GM19035 (cell line): ENCODE measurements around the gene SLC25A48.
A peak's percentile ranks its signal among the peaks of the same experiment; 100 is the strongest.

ENCODE experiments used
- ATAC-seq: cut with Tn5 transposase; IDR thresholded peaks from one replicate; pipeline ENCODE4 v1.9.1; 2021; ENCODE audit not compliant: unreplicated experiment

The SLC25A48 gene, protein sequence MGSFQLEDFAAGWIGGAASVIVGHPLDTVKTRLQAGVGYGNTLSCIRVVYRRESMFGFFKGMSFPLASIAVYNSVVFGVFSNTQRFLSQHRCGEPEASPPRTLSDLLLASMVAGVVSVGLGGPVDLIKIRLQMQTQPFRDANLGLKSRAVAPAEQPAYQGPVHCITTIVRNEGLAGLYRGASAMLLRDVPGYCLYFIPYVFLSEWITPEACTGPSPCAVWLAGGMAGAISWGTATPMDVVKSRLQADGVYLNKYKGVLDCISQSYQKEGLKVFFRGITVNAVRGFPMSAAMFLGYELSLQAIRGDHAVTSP

DNA sequence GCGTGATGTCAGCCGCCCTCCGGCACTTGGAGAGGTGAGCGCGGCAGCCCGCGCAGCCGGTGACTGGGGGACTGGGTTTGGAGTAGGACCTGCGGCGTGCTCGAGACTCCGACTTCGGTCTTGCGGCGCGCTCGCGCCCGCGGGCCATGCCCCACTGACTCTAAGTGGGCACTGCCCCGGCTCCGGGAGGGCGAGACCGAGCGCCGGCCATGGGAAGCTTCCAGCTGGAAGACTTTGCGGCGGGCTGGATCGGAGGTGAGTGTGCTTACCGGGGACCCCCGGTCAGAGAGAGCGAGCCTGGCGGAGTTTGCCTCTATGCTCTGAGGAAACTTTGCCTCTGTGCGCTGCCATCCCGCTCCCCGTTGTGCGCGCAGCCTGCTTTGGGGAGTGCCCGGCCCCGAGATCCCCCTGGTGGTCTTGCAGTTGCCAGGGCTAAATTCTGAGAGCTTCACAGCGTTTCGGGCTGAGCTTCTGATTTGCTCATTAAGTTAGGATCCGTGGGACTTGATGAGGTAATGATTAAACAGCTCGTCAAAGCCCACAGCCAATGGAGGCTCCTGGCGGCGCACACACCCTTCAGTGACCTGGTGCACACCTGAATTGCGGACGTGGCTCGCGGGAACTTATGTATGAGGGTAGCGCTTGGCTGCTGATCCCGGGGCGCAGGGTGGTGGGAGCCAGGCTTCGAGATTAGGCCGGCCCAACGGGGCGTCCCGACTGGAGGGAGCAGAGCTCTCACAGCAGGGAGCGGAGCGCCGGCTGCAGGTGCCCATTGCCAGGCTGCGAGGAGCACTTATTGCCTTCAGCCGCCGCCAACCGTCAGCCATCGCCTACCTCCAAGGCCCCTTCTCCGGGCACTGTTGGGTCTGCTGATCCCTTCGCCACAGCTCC, at the start of gene SLC25A48:
Gene SLC25A48 (plus strand): TSS at position 25 of the 891 bp plus-strand sequence. CDS start 185 bp downstream, at position 210.
- peak; percentile 82 for ATAC-seq

DNA sequence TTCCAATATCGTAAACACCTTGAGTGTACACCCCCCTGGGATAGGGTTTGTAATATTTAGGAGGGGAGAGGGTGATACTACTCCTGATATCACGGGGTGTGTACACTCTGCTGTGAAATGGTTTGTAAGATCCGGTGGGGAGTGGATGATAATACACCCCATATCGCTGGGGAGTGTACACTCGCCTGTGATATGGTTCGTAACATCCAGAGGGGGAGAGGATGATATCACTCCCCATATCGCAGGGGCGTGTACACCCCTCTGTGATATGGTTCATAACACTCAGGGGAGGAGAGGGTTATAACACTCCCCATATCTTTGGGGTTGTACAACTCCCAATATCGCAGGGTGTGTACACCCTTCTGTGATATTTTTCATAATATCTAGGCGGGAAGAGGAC, 33.8 kb upstream of the SLC25A48 start:
- ATAC-seq, result no peak

DNA sequence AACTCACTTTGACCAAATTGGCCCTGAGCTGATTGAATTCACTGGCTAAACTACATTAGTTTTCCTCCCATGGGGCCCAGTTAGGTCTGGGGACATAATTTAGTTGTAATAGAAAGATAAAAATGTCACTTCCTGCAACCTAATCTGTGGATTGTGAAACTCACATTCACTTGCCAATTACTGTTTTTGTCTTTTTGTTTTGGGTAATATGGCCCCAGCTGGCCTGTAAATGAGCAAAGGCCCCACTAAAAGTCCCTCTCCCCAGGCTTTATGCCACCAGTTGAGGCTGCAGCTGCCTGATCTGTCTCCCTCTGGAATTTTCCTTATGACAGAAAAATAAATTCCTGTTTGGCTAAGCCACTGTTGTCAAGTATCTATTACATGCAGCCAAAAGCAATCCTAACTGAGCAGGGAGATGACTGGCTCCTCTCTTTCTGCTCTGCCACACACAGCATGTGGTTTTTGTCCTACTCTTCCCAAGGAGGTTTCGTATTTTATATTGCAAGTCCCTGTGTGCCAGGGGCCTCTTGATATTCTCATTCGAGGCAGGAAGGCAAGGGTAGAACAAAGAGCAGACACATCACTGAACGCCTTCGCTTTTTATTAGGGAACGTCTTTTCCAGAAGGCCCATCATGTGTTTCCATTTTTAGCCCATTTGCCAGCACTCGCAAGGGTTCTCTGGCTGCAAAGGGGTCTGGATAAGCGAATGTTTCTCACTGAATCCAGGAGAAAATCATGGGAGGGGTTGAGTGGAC, 24.1 kb upstream of the SLC25A48 start:
- ATAC-seq, result no peak

DNA sequence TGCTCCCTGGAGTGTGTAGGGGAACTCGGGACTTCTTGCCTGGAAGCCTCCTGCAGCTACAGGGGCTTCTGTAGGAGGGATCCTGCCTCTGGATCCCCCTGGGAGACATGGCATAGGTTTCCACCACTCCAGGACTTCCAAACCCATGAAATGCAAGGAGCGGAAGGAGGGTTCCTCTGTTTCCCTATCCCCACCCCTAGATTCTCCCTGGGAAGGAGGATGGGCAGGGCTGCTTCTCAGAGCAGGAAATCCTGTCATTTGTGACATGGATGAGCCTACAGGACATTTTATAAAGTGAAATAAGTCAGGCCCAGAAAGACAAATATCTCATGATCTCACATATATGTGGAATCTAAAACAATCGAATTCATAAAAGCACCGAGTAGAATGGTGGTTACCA, 23.5 kb upstream of the SLC25A48 start:
- no peak for ATAC-seq

DNA sequence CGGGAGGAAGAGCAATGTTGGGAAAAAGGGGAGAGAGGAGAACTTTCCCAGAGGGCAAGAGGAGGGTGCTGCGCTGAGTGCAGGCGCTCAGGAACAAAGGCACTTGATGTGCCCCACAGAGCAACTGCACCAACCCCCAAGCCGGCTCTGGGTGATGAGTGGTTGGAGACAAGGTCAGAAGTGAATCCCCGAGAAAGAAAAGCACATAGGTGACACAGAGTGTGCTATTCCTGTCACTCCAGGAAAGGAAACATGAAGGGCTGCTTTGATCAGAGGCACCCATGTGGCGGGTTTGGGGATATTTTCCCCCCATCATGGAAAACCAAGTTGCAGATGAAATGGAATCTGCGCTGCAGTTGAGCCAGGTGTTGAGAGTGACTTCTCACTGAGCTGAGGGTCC, 20.7 kb upstream of the SLC25A48 start:
- ATAC-seq, result no peak

DNA sequence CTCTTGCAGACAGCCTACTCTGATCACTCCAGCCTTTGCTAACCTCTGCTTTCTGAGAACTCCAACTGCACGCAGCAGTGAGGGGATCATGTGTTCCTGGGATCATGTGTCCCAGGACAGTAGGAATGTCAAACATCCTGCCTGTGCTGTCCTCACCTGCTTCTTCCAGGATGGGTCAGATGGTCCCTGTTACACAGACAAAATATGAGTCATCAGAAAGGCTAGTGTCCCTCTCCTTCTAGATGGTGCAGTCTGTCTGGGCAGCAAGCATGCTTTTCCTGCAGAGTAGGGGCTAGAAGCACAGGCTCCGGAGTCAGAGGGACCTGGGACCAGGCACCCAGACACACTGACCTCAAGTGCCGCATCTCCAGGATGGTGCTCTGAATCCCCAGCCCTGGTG, 20.1 kb upstream of the SLC25A48 start:
- ATAC-seq, result no peak

DNA sequence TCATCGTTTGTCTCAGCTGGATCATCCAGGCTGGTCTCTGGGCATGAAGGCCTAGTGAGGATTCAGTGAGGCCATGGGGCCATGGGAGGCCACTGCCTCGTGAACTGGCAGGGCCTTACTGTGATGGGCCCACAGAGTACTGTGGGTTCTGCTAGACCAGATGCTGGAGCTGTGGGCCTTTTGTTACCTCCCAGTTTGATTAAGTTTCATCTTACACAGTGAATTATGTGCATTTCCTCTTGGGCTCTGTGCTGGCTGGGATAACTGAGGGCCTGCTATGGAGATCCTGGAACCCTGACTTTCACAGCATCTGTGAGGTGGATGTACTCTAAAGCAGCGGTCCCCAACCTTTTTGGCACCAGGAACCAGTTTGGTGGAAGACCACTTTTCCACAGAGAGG, 19.7 kb upstream of the SLC25A48 start:
- no peak for ATAC-seq

DNA sequence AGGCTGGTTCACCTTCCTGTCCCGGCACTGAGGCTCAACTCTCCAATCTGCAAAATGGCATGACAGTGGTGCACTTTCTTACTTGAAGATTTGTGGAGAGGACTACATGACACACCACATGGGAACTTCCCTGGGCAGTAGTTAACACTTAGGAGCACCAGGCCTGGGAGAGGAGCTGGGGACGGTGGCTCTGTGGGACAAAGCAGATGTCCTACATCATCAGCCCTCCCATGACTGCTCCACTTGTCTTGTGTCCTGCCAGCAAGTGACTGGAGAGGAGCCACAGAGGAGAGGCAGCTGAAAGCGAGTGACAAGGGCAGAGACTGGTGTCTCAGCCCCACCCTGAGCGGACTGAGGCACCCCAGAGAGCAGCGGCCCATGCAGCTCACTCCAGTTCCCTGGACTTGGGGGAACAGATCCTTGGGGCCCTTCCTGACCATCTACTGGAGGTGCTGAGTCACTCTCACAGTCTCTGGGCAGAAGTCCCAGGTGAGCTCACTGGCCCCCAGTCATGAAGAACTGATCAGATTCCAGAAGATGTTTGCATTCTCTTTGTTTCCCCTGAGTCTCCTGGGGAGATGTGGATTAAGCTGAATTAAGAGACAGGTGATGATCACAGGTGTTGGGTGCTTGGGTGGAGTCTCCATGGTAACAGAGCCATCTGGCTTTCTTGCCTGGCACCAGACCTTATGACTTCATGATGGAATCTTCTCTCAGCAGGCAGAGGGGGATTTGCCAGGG, 13.2 kb upstream of the SLC25A48 start:
- ATAC-seq, result no peak

DNA sequence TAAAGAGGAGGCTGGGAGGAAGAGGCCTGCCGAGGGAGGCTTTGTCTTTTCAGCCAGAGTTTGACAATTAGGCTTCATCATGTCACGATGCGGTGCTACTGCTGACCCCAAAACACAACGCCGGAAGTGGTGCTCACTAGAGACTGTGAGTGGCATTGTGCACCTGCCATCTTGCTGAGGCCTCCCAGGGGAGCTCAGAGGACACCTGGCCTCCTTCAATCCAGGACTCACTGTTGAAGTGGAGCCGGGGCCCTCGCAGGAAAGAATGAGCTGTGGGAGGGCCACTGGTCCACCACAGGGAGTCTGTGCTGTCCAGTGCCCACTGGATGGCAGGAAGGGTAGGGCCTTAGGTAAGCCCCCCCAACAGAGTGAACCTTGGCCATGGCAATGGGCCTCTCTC, 12.7 kb upstream of the SLC25A48 start:
- ATAC-seq, result no peak

DNA sequence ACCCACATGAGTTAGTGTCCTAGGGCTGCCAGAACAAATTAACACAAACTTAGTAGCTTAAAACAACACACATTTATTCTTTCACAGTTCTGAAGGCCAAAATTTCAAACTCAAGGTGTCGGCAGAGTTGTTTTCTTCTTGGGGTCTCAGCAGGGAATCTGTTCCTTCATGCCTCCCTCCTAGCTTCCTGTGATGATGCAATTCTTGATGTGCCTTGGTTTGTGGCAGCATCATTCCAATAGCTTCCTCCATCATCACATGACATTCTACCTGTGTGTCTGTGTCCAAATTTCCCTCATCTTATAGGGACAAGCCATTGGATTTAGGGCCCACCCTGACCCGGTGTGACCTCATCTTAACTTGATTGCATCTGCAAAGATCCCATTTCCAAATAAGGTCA, 12.2 kb upstream of the SLC25A48 start:
- ATAC-seq, result no peak

DNA sequence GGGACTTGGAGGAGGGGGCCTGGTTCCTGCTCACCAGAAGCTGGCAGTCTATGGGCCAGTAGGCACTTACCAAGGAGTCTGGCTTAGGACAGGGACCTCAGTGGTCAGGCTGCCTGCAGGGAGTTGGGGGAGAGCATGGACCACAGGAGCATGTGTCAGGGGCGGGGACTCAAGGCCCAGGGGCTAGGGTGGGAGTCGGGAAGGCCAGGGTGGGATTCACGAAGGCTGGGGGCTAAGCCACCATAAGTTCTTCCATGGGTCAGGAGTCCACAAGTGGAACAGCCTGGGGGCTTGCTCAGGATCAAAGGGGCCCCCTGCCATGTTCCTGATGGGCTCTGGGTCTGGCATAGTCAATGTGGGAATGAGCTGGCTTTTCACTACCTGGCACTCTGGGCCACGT, 11.5 kb upstream of the SLC25A48 start:
- ATAC-seq, result no peak

DNA sequence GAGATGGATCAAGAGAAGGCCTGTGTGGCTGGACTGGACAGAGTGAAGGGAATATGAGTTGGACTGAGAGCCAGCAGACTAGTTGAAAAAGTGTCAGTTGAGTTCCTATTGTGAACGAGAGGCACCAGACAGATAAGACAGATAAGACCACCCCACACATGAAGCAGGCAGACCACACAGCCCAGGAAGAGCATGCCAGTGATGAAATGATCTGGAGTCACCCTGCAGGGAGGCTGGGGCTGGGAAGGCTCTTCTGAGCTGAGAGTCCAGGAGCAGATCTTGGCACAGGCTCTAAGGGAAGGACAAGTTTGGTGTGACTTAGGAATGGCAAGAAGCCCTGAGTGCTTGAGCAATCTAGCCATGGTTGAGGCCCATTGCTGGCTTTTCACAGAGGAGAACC, 10.6 kb upstream of the SLC25A48 start:
- no peak for ATAC-seq

DNA sequence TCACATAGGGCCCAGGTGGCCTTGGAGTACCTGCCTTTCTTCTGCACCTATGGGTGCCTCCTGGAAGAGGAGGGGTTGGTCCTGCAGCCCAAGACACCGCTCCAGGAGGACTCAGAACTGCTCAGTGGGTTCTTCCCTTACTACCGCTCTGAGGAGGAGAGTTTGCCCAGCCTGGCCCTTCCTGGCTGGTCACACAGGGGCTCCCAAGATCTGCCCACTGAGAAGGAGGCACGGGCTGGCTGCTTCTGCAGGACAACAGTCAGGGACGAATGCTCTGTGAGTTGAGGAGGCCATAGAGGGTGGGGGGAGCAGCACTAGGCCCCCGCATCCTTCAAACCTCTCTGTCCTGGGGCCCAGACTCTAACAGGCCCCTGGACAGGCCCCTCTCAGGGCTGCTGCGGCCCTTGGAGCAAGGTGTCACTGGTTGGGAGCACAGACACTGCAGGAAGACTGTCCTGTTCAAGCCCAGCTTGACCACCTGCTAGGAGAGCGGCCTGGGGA, 9.9 kb upstream of the SLC25A48 start:
- no peak for ATAC-seq

DNA sequence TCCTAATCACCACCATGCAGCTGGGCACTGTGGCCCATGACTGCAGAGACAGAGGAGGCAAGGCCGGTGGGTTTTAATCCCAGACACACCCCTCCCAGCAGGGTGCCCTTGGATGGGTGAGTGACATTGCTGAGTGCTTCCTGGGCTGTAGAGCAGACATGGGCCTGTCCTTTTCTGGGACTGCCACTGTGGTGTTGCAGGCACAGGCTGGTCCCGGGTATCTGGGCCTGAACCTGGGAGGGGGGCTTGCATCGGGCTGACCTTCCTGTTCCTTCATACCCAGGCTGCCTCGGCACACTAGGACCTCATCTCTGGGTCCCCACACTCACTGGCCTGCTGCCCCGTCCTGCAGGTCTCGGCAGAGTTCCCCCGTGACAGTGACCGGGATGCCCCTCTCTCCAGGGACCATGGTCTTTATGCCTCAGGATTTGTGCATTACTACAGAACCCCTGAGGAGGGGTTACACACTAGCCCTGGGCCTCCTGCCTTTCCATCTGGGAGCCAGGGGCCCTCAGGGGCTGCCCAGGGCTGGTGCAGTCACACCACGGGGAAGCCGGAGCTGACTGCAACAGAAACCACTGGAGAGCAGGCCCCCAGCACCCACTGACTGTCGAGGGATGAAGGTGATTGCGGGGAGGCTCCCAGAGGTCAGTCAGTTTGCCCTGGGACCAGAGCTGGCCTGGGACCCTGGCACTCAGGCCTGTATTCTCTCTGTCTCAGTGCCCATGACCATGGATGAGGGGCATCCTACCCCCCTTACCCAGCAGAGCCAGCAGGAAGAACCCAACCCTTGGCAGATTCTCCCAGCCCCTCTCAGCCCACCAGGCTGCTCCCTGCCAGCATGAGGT, 8.9 kb upstream of the SLC25A48 start:
- no peak for ATAC-seq

DNA sequence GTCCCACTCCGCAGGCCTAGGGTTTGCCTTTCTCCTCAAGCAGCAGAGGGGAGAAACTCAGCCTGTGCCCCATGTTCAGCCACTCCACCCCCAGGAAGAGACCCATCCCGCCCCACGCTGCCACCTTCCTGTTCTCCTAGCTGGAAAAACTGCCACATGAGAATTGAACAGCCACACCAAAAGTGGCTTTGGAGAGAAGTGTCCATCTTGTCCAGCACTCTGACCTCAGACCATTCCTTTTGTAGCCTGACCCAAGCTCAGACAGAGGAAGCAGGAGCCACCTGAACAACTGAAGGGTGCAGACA, 8.3 kb upstream of the SLC25A48 start:
- ATAC-seq, result no peak

DNA sequence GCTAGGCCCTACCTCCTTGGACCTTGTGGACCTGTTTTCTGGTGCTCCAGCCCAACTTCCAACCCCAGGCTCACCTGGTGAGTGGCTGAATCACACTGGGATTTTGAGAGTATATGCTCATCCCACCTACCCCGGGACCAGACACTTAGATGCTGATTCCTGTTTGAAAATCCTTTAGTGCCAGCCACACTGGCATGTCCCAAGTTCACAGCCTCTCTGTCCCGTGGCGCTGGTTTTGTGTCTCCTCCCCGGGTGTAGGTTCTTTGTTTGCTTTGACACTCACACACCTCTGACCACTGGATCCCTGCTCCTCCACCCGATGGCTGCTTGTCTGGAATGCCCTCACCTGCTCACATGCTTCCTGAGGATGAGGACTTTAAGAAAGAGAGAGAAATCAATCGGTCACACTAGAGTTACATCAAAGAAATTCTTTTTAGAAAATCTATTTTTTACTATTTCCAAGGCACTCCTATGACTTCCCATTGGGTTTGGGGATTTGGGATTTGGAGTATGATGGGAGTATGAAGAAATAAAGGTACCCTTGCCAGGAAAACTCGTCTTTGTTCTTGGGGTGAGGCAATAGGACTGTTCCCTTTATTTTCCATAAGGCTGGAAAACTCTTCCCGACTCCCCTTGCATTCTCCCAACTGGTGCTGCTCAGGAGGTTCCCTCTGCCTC, 7.3 kb upstream of the SLC25A48 start:
- no peak for ATAC-seq

DNA sequence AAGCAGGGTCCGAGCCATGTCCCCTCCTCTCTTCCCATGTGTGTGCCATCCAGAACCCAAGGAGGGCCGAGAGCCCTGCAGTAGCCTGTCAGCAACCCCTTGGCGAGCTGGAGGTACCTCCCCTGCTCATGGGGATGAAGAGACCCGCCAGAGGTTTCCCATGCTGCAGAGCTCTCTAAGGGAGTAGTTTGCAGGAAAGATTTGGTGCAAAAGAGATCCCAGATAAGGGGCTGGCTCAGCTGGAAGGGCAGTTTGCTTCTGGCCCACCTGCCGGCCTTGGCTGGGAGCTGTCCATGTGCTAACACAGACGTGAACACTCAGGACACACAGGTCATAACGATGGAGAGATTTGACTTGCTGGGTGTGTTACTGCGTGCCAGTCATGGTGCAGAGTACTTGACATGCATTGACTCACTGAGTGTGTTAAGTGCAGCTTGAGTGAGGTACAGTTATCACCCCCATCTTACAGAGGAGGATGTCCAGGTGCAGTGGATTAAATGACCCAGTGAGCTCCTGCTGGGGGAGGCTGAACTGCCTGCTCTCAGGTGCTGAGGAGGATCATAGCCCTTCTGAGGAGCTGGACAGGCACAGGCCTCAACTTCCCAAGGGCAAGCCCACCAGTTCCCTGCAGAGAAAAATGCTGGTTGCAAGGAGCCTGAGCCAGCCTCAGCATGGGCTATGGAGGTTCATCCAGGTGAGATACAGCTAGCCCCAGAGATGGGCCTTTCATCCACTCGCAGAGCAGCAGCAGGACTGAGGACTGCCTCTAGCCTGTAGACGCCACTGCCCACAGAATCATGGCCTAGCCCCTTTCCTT, 6.3 kb upstream of the SLC25A48 start:
- no peak for ATAC-seq

DNA sequence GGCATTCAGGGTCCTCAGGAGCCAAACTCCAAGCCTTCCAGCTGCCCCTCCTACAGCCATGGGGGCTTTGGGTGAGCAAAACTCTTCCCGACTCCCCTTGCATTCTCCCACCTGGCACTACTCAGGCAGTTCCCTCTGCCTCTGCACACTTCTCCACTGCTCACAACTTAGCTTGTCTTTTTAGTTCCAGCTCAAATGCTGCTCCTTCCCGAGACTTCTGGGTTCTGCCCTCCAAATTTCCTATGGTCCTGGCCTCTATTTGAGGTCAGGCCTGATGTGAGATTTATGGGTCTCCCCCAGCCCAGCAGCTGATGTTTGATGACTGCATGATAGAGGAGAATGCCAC, 5.7 kb upstream of the SLC25A48 start:
- ATAC-seq, result no peak

DNA sequence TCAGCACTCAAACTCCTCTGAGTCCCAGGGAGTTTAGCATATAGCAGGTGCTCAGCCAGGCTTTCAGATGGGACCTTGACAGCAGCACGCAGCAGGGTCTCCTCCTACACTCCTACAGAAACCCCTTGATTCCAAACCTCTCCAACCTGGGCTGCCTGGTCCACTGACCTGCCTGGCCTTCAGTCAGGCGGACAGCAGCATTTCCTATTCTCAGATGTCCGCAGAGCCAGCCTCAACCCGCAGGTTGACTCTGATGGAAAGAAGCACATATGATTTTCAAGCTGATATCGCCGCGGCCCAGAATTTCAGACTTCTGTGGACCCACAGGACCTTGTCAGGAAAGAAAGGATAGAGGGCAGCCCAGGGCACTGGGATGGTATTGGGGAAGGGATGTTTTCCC, 5.3 kb upstream of the SLC25A48 start:
- no peak for ATAC-seq
